ENCODE data around the gene AFF3.
"Not testable (repeated sequence)": the region's sequence is repeated elsewhere in the genome, so short reads cannot be mapped to it uniquely, and the experiment has no call there.

AFF3 gene

GRCh38 chr2:99543247-99543646 is 599.1 kb downstream of the AFF3 start:
- DNase-seq (ENCODE audit: low read depth): no peak

- no peak for DNase-seq (ENCODE audit: low read depth)
These were observed 604.4 kb downstream of the AFF3 start for GRCh38 chr2:99537910-99538485.

- no peak for DNase-seq (ENCODE audit: low read depth)
These were observed 618.3 kb downstream of the AFF3 start for GRCh38 chr2:99524056-99524455.

- no peak for DNase-seq (ENCODE audit: low read depth)
These were observed 620.2 kb downstream of the AFF3 start for GRCh38 chr2:99522157-99522556.

GRCh38 chr2:99520813-99521212 is 621.6 kb downstream of the AFF3 start:
- no peak for DNase-seq (ENCODE audit: low read depth)

- DNase-seq (ENCODE audit: low read depth): no peak
These were observed 622.2 kb downstream of the AFF3 start for GRCh38 chr2:99520195-99520594.

- DNase-seq (ENCODE audit: low read depth): no peak
These were observed 628.0 kb downstream of the AFF3 start for GRCh38 chr2:99514357-99514756.

GRCh38 chr2:99512181-99512591 is 630.2 kb downstream of the AFF3 start:
- no peak for DNase-seq (ENCODE audit: low read depth)

GRCh38 chr2:99509387-99509786 is 633.0 kb downstream of the AFF3 start:
- DNase-seq (ENCODE audit: low read depth): no peak

- DNase-seq (ENCODE audit: low read depth): no peak
These were observed 634.2 kb downstream of the AFF3 start for GRCh38 chr2:99507937-99508818.

- no peak for DNase-seq (ENCODE audit: low read depth)
These were observed 637.4 kb downstream of the AFF3 start for GRCh38 chr2:99504844-99505584.

- DNase-seq (ENCODE audit: low read depth): not testable (repeated sequence)
These were observed 638.6 kb downstream of the AFF3 start for GRCh38 chr2:99503662-99504416.

- DNase-seq (ENCODE audit: low read depth): no peak
These were observed 646.4 kb downstream of the AFF3 start for GRCh38 chr2:99496021-99496420.

All from HS-27A (cell line).